GM12878 (cell line): ENCODE results near the gene AP1G2. TPM values are rescaled to one million over a fixed set of nuclear protein-coding genes. Genes with fewer than 3 reads are reported as not detected.

Source experiments
- ATAC-seq: fragments of 200-7000 bp; cut with Tn5 transposase; 3 replicates; pipeline ENCODE4 v1.9.1; 2020; ENCODE audit warnings: mild to moderate bottlenecking, moderate library complexity
- BruUV-seq: library from RNA; stranded (reverse); fragments of 400-500 nt; replicated peaks from 2 replicates; lab custom pipeline; 2021; lab: Mats Ljungman, UMichigan
- CTCF ChIA-PET: fragments of 300-600 bp; sonication (Branson Sonifier 250); formaldehyde crosslinking; extraction: SDS; loops from one replicate; lab custom pipeline; 2021; ENCODE audit warnings: inconsistent platforms; lab: Yijun Ruan, JAX
- POLR2A ChIA-PET: fragments of 350-600 bp; formaldehyde crosslinking; extraction: SDS; loops from one replicate; lab custom pipeline; 2021; ENCODE audit warnings: inconsistent platforms; lab: Charles Lee
- RAD21 ChIA-PET: fragments of 300-600 bp; sonication (Branson Sonifier 250); formaldehyde crosslinking; loops from one replicate; lab custom pipeline; 2023; ENCODE audit warnings: antibody characterized with exemption; ENCODE audit not compliant: unreplicated experiment; lab: Charles Lee
- SMC1A ChIA-PET: fragments of 300-600 bp; sonication (Branson Sonifier 250); formaldehyde crosslinking; loops from one replicate; lab custom pipeline; 2023; ENCODE audit not compliant: unreplicated experiment, uncharacterized antibody; lab: Charles Lee
- DNase-seq: peaks from one replicate; pipeline ENCODE4 v3.0.0-alpha.2; 2011; ENCODE audit warnings: low read depth, low spot score
- FAIRE-seq: peaks from 3 replicates; lab custom pipeline; 2011; peaks lifted over from hg19 to GRCh38; lab: Jason Lieb, UNC
- H2AFZ ChIP-seq: 2 replicates; pipeline ENCODE4 v1.6.0; 2011; ENCODE audit warnings: low read depth, low read length, control low read depth; ENCODE audit not compliant: control insufficient read depth
- H3K27ac ChIP-seq: 2 replicates; pipeline ENCODE4 v1.5.1; 2011; ENCODE audit warnings: control low read depth; ENCODE audit not compliant: control insufficient read depth, insufficient read depth
- H3K27me3 ChIP-seq, 2 experiments: replicated peaks in 1 of 2; 2 replicates each; pipeline versions ENCODE4 v1.6.0 to v1.6.1; 2011; ENCODE audit warnings: low read length in 1 of 2; ENCODE audit not compliant: control insufficient read depth in 2 of 2, insufficient read depth in 2 of 2
- H3K36me3 ChIP-seq, 2 experiments: 2 replicates each; pipeline ENCODE4 v1.5.1; 2011; ENCODE audit warnings: low read length in 1 of 2; ENCODE audit not compliant: control insufficient read depth in 2 of 2, insufficient read depth in 2 of 2
- H3K4me1 ChIP-seq: 2 replicates; pipeline ENCODE4 v1.6.1; 2011; ENCODE audit warnings: mild to moderate bottlenecking, low read length, moderate library complexity, mixed read lengths; ENCODE audit not compliant: control insufficient read depth, insufficient read depth
- H3K4me2 ChIP-seq: 2 replicates; pipeline ENCODE4 v1.6.0; 2011; ENCODE audit warnings: control low read depth; ENCODE audit not compliant: control insufficient read depth, insufficient read depth
- H3K4me3 ChIP-seq: fragments of 200-600 bp; sonication (generic); 2 replicates; pipeline ENCODE4 v1.5.1; 2016
- H3K79me2 ChIP-seq: 2 replicates; pipeline ENCODE4 v1.6.0; 2011; ENCODE audit warnings: low read length; ENCODE audit not compliant: control insufficient read depth, insufficient read depth
- H3K9ac ChIP-seq: 2 replicates; pipeline ENCODE4 v1.8.0; 2011; ENCODE audit warnings: low read length, control low read depth, mixed read lengths; ENCODE audit not compliant: control insufficient read depth, insufficient read depth
- H3K9me3 ChIP-seq: replicated peaks from 3 replicates; pipeline ENCODE4 v1.5.1; 2011; ENCODE audit warnings: mild to moderate bottlenecking, low read length; ENCODE audit not compliant: control insufficient read depth, insufficient read depth
- H4K20me1 ChIP-seq: 2 replicates; pipeline ENCODE4 v1.6.0; 2011; ENCODE audit not compliant: control insufficient read depth, insufficient read depth
- BACH1 ChIP-seq: fragments of 450-650 bp; IDR thresholded peaks from 2 replicates; pipeline ENCODE4 v1.6.1; 2017; ENCODE audit warnings: mild to moderate bottlenecking, borderline replicate concordance
- BCLAF1 ChIP-seq: fragments of 450-650 bp; IDR thresholded peaks from 2 replicates; pipeline ENCODE4 v1.6.1; 2017; ENCODE audit warnings: antibody characterized with exemption, mild to moderate bottlenecking, moderate library complexity
- CBFB ChIP-seq: IDR thresholded peaks from 2 replicates; pipeline ENCODE4 v1.6.1; 2016; ENCODE audit warnings: antibody characterized with exemption, low read depth
- CHD1 ChIP-seq: IDR thresholded peaks from 2 replicates; pipeline ENCODE4 v1.6.1; 2012; ENCODE audit warnings: low read depth, low read length, improper control_type of control experiment
- CHD2 ChIP-seq: IDR thresholded peaks from 2 replicates; pipeline ENCODE4 v1.6.1; 2011; ENCODE audit warnings: low read depth, low read length, improper control_type of control experiment, borderline replicate concordance
- CREM ChIP-seq: IDR thresholded peaks from 2 replicates; pipeline ENCODE4 v1.6.1; 2014; ENCODE audit warnings: antibody characterized with exemption, low read depth
- EED ChIP-seq: sonication (generic); IDR thresholded peaks from 2 replicates; pipeline ENCODE4 v1.6.1; 2016; ENCODE audit warnings: antibody characterized with exemption, low read depth
- IRF5 ChIP-seq: fragments of 450-650 bp; IDR thresholded peaks from 2 replicates; pipeline ENCODE4 v1.6.1; 2017; ENCODE audit warnings: borderline replicate concordance
- NFIC ChIP-seq: IDR thresholded peaks from 2 replicates; pipeline ENCODE4 v1.6.1; 2012; ENCODE audit warnings: low read depth, mild to moderate bottlenecking, inconsistent platforms, low read length, moderate library complexity
- PBX3 ChIP-seq: IDR thresholded peaks from 2 replicates; pipeline ENCODE4 v1.6.1; 2011; ENCODE audit warnings: mild to moderate bottlenecking, low read depth, low read length, moderate library complexity; ENCODE audit not compliant: insufficient replicate concordance
- SREBF1 ChIP-seq: IDR thresholded peaks from 2 replicates; pipeline ENCODE4 v1.6.1; 2012; ENCODE audit warnings: mild to moderate bottlenecking, low read length
- ZNF687 ChIP-seq: fragments of 450-650 bp; IDR thresholded peaks from 2 replicates; pipeline ENCODE4 v1.6.1; 2017; ENCODE audit warnings: mild to moderate bottlenecking, moderate library complexity
- WGBS: methylation state at CpG from one replicate; pipeline ENCODE4 v1.1.6; 2016; ENCODE audit warnings: low lambda C conversion rate; ENCODE audit not compliant: insufficient replicate concordance, insufficient coverage; ENCODE audit errors: missing lambda C conversion rate; 5-methylcytosine and 5-hydroxymethylcytosine counted together
- in situ Hi-C: fragments of 300-500 bp; cut with MboI; formaldehyde crosslinking; loops from 9 replicates; pipeline ENCODE4 v1.14.3; 2018; ENCODE audit warnings: mixed read lengths
- intact Hi-C: fragments of 100-400 bp; cut with micrococcal nuclease; formaldehyde crosslinking; loops from one replicate; pipeline ENCODE4 v1.14.2; 2022; ENCODE audit not compliant: unreplicated experiment
- polyA plus RNA-seq, 11 experiments: library from polyadenylated mRNA; depleted of rRNA in 4 of 11; unstranded in 6 of 11; stranded (reverse) in 5 of 11; fragments of >200 nt; fragmentation: Nextera tagmentation in 4 of 11; fragmentation: Illumina TruSeq in 1 of 11; extraction: Ambion mirVana in 4 of 11; extraction: Trizol in 1 of 11; gene quantifications; 1 replicate in 1 of 11; 2 replicates in 10 of 11; pipeline versions ENCODE4 v1.2.1 to v1.2.3, GENCODE V29; 2011 to 2016; ENCODE audit warnings: inconsistent platforms in 2 of 11, missing spikeins in 2 of 11, low read depth in 1 of 11
- total RNA-seq, 4 experiments: library from RNA; depleted of rRNA in 3 of 4; stranded (reverse); fragments of >200 nt in 3 of 4; fragmentation: Illumina TruSeq in 1 of 4; extraction: Trizol in 1 of 4; gene quantifications; 2 replicates each; pipeline versions ENCODE4 v1.2.1 to v1.2.3, GENCODE V29; 2013 to 2021

The AP1G2 gene
- total and polyA plus RNA-seq, 10 of the 15 experiments (the other 5 are each of a cell fraction or from before 2014, with no cell fraction given) = 41.5 to 146 (median 103) TPM

- 84% methylated on average over 8 of the region's 8 CpGs for WGBS
- intact Hi-C loops = no loop called here
- H3K36me3 ChIP-seq = no peaks in the 10 kb centered on the region
- no peak for DNase-seq
- no peak overlapping the region for H3K27ac ChIP-seq
- no peaks in the 10 kb centered on the region for H3K9me3 ChIP-seq
- POLR2A ChIA-PET = no interaction called here
- in situ Hi-C loops = no loop called here
- CTCF ChIA-PET = interaction anchor here (1.0 to 1.2 kb wide), 2 partner anchors 34 to 50 kb away, joined by 3 read pairs; no protein-coding TSS in a partner anchor
- H3K4me2 ChIP-seq = no peak overlapping the region
- no peaks in the 10 kb centered on the region for H3K27me3 ChIP-seq
- no peaks in the 10 kb centered on the region for H3K79me2 ChIP-seq
- H3K4me3 ChIP-seq = no peak overlapping the region
- no peaks in the 10 kb centered on the region for H4K20me1 ChIP-seq
- no peak overlapping the region for H2AFZ ChIP-seq
- no TSS peak for BruUV-seq
- SMC1A ChIA-PET = no interaction called here
- H3K9ac ChIP-seq = no peak overlapping the region
- TF ChIP-seq CHD1 = no peak
- no peak for TF ChIP-seq PBX3
- TF ChIP-seq ZNF687 = no peak
- no peak for TF ChIP-seq NFIC
- no peak for TF ChIP-seq BACH1
- TF ChIP-seq IRF5 = no peak
- no peak for TF ChIP-seq CREM
- TF ChIP-seq BCLAF1 = no peak
- TF ChIP-seq SREBF1 = no peak
- no peak for TF ChIP-seq CBFB
- TF ChIP-seq CHD2 = no peak
- no peak for TF ChIP-seq EED
- RAD21 ChIA-PET = no interaction called here
- H3K4me1 ChIP-seq = no peaks in the 10 kb centered on the region
- no peak for FAIRE-seq
- ATAC-seq = no peak
These were observed 42.0 kb downstream of the AP1G2 start for GRCh38 chr14:23525611-23526010.
